ENCODE data around the gene KIAA2012. TPM values are rescaled to one million over a fixed set of nuclear protein-coding genes. Genes with fewer than 3 reads are reported as not detected.

Gene KIAA2012
- total and polyA plus RNA-seq, 2 of the 8 experiments (the other 6 are each of a cell fraction or from before 2014, with no cell fraction given), result not detected

DNA sequence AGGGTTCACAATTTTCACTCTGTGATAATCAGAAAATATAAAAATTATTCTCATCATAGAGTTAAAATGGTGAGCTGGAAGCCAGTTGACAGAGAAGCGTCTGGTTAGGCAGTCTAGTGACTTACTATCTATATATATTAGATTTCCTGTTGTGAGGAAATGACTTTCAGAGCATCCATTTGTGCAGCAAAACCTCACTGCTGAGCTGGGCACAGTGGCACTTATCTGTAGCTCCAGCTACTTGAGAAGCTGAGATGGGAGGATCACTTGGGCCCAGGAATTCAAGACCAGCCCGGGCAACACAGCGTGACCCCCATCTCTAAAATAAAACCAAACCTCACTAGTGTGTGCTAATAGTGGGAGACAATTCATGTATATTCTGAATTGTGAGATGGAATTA lies 7.2 kb upstream of the KIAA2012 start:
- no peak overlapping the region for H2BK20ac ChIP-seq (ENCODE audit: low read length)
- H3K14ac ChIP-seq (ENCODE audit: insufficient read length), result no peak overlapping the region
- no peak overlapping the region for H3K23ac ChIP-seq (ENCODE audit: insufficient read length)
- no peak overlapping the region for H3K9ac ChIP-seq (replicated peaks in 1 of 4; ENCODE audit: extremely low read depth in 1 of 4, low read depth in 3 of 4, low read length in 3 of 4)
- H4K20me1 ChIP-seq (replicated peaks in 1 of 2; ENCODE audit: control insufficient read depth in 1 of 2, insufficient read depth in 2 of 2, low read length in 2 of 2), result no peaks in the 10 kb centered on the region
- no peak overlapping the region for H3K18ac ChIP-seq (ENCODE audit: extremely low read depth, low read length)
- H2BK15ac ChIP-seq (ENCODE audit: low read length), result no peak overlapping the region
- no peak overlapping the region for H2BK12ac ChIP-seq (ENCODE audit: low read depth, low read length)
- H3K4me3 ChIP-seq (ENCODE audit: extremely low read depth in 1 of 4, insufficient read depth in 2 of 4, low read depth in 3 of 4, low read length in 4 of 4), result no peak overlapping the region
- no peaks in the 10 kb centered on the region for H3K9me3 ChIP-seq (ENCODE audit: insufficient read depth in 2 of 2, low read depth in 1 of 2, low read length in 1 of 2)
- TF ChIP-seq TAF7 (optimal IDR thresholded peaks at IDR 0.05; ENCODE audit: borderline replicate concordance, low read depth, low read length), result no peak
- TF ChIP-seq PHF8 (conservative IDR thresholded peaks at IDR 0.05; ENCODE audit: low read depth, low read length), result no peak
- no peak for TF ChIP-seq BRCA1 (IDR thresholded peaks at IDR 0.05; ENCODE audit: low read depth, low read length)
- TF ChIP-seq KDM4A (IDR thresholded peaks at IDR 0.05; ENCODE audit: low read depth, low read length, severe bottlenecking), result no peak
- no peak for TF ChIP-seq POLR2A (IDR thresholded peaks at IDR 0.05; ENCODE audit: control extremely low read depth in 1 of 2, low read depth in 2 of 2, low read length in 2 of 2)
- TF ChIP-seq HDAC6 (IDR thresholded peaks at IDR 0.05; ENCODE audit: low read depth, low read length), result no peak
- no peak for TF ChIP-seq POLR2AphosphoS5 (IDR thresholded peaks at IDR 0.05; ENCODE audit: low read depth, low read length)
- TF ChIP-seq EGR1 (IDR thresholded peaks at IDR 0.05; ENCODE audit: borderline replicate concordance, low read depth, low read length), result no peak
- TF ChIP-seq MAX (IDR thresholded peaks at IDR 0.05), result no peak
- no peak for TF ChIP-seq ZNF274 (IDR thresholded peaks at IDR 0.05; ENCODE audit: borderline replicate concordance, extremely low read depth, low read length)
- TF ChIP-seq RXRA (IDR thresholded peaks at IDR 0.05; ENCODE audit: insufficient read depth, low read depth, low read length), result no peak
- no peak overlapping the region for H3K4me2 ChIP-seq (ENCODE audit: insufficient read depth in 1 of 2, low read depth in 2 of 2, low read length in 2 of 2)
- 85% methylated on average over 3 of the region's 3 CpGs; no CpG with 5 or more reads in 1 of the 2 experiments for WGBS, 2 experiments (ENCODE audit: extremely low coverage in 1 of 2, insufficient coverage in 1 of 2, insufficient read length in 1 of 2, insufficient replicate concordance in 2 of 2, low coverage in 1 of 2, low lambda C conversion rate in 2 of 2, missing lambda C conversion rate in 1 of 2)
- H4K8ac ChIP-seq (ENCODE audit: extremely low read depth, insufficient read depth, low read length), result no peak overlapping the region
- no peaks in the 10 kb centered on the region for H3K79me2 ChIP-seq (ENCODE audit: control insufficient read depth in 1 of 2, insufficient read depth in 2 of 2, low read length in 2 of 2)
- ChIA-PET POLR2A (ENCODE audit: partially characterized antibody) (no interaction called here), CTCF (ENCODE audit: partially characterized antibody) (interaction anchor here (1.0 to 2.2 kb wide), 2 partner anchors 9 to 13 kb away, joined by 4 to 5 read pairs; no protein-coding TSS in a partner anchor)
- no peak overlapping the region for H3K56ac ChIP-seq (replicated peaks; ENCODE audit: insufficient read length, low read depth, low read length)
- FAIRE-seq (no peak), DNase-seq (ENCODE audit: low read depth in 1 of 2, low spot score in 2 of 2) (no peak)
- no peak overlapping the region for H4K5ac ChIP-seq (ENCODE audit: insufficient read length, low read depth, low read length)
- H4K91ac ChIP-seq (replicated peaks; ENCODE audit: insufficient read length, low read length), result no peak overlapping the region
- H3K4me1 ChIP-seq (replicated peaks in 1 of 4; ENCODE audit: control insufficient read depth in 3 of 4, insufficient read depth in 4 of 4, low read length in 3 of 4), result peaks cover 0 to 18% (median 14%) of the 10 kb centered on the region in 4 experiments; a peak in 3 of 7 replicates
- H3K23me2 ChIP-seq (ENCODE audit: low read depth, low read length), result no peaks in the 10 kb centered on the region
- H3K4ac ChIP-seq (replicated peaks; ENCODE audit: insufficient read length, low read depth, low read length), result no peak overlapping the region
- no peak overlapping the region for H2AFZ ChIP-seq (ENCODE audit: low read length)
- no peaks in the 10 kb centered on the region for H3K79me1 ChIP-seq (ENCODE audit: low read depth, low read length)
- no peaks in the 10 kb centered on the region for H3K36me3 ChIP-seq (ENCODE audit: control insufficient read depth in 2 of 4, insufficient read depth in 4 of 4, low read length in 3 of 4)
- no peak overlapping the region for H2AK5ac ChIP-seq (ENCODE audit: low read depth, low read length)
- no peak overlapping the region for H2BK120ac ChIP-seq (replicated peaks; ENCODE audit: low read depth, low read length)
- no peak overlapping the region for H3K27ac ChIP-seq (ENCODE audit: low read depth, low read length)
- no peaks in the 10 kb centered on the region for H3K27me3 ChIP-seq (replicated peaks in 1 of 4; ENCODE audit: control insufficient read depth in 3 of 4, extremely low read depth in 1 of 4, insufficient read depth in 3 of 4, low read length in 3 of 4)
- H2BK5ac ChIP-seq (ENCODE audit: low read depth, low read length), result no peak overlapping the region

Measured in H1 (cell line).